Left lung (tissue), 10 donors: ENCODE results near the gene PIK3CG. TPM values are rescaled to one million over a fixed set of nuclear protein-coding genes. Genes with fewer than 3 reads are reported as not detected.
A peak's percentile ranks its signal among the peaks of the same experiment; 100 is the strongest.
"Not testable (repeated sequence)": the region's sequence is repeated elsewhere in the genome, so short reads cannot be mapped to it uniquely, and the experiment has no call there.

Experiments
- ATAC-seq: fragments of 200-7000 bp; cut with Tn5 transposase; one replicate; pipeline ENCODE4 v1.9.1; 2020; ENCODE audit warnings: moderate library complexity
- DNase-seq, 4 donors: peaks; one replicate each; pipeline ENCODE4 v3.0.0-alpha.2; 2013 to 2020
- H3K27ac ChIP-seq, 2 donors: fragments of 200-600 bp; sonication (generic) in 1 of 2; one replicate each; pipeline versions ENCODE4 v1.5.0 to v1.8.0; 2020 to 2021
- H3K27me3 ChIP-seq, 2 donors: fragments of 200-600 bp; sonication (generic) in 1 of 2; one replicate each; pipeline versions ENCODE4 v1.5.0 to v1.8.0; 2020 to 2021
- H3K36me3 ChIP-seq, 2 donors: fragments of 200-600 bp; sonication (generic) in 1 of 2; one replicate each; pipeline versions ENCODE4 v1.5.0 to v1.8.0; 2020 to 2021
- H3K4me1 ChIP-seq, 2 donors: fragments of 200-600 bp; one replicate each; pipeline ENCODE4 v1.8.0; 2021
- H3K4me3 ChIP-seq, 2 donors: fragments of 200-600 bp; sonication (generic) in 1 of 2; one replicate each; pipeline versions ENCODE4 v1.5.0 to v1.8.0; 2020 to 2021; ENCODE audit warnings: mild to moderate bottlenecking in 1 of 2
- H3K9me3 ChIP-seq, 2 donors: fragments of 200-600 bp; sonication (generic) in 1 of 2; one replicate each; pipeline versions ENCODE4 v1.5.0 to v1.8.0; 2020 to 2021
- CTCF ChIP-seq, 2 donors: fragments of 200-600 bp; sonication (generic) in 1 of 2; IDR thresholded peaks; one replicate each; pipeline versions ENCODE4 v1.5.0 to v1.8.0; 2021; ENCODE audit warnings: antibody characterized with exemption in 2 of 2
- intact Hi-C, 2 donors: fragments of 100-400 bp; cut with DNase I; formaldehyde crosslinking; loops; one replicate each; pipeline versions ENCODE4 v1.11.2 to v1.14.2; 2022
- polyA plus RNA-seq, 6 donors: library from polyadenylated mRNA; unstranded; fragments of 120-200 nt; gene quantifications; one replicate each; pipeline ENCODE4 v1.2.1, GENCODE V29; 2013; ENCODE audit not compliant: insufficient read length in 6 of 6
- total RNA-seq, 2 donors: library from RNA; stranded (reverse); fragmentation: NEBNext Ultra II Directional; extraction: Animal tissue kit (Norgen Biotek cat#: 25700); gene quantifications; one replicate each; pipeline ENCODE4 v1.2.1, GENCODE V29; 2021
- donor health status: DM: no; HTN: yes; CAD: no.
- donor health status: DM: no; HTN: no; CAD: no.

The PIK3CG gene
- total and polyA plus RNA-seq, 8 donors, result 2.6 to 13.2 (median 3.6) TPM

- no peak overlapping the region for H3K27ac ChIP-seq
- ATAC-seq (no peak), DNase-seq (no peak)
- H3K36me3 ChIP-seq, result no peaks in the 10 kb centered on the region
- no peaks in the 10 kb centered on the region for H3K9me3 ChIP-seq
- intact Hi-C loops, result no loop called here
- H3K4me1 ChIP-seq, result peaks cover 0 to 6% of the 10 kb centered on the region in 2 donors
- no peaks in the 10 kb centered on the region for H3K27me3 ChIP-seq
- TF ChIP-seq CTCF (IDR thresholded peaks at IDR 0.05), result no peak
- H3K4me3 ChIP-seq, result no peak overlapping the region
Observed at GRCh38 chr7:106848049-106848448, 17.0 kb upstream of the PIK3CG start.

- Histone ChIP-seq H3K4me1 (peaks cover 0 to 6% of the 10 kb centered on the region in 2 donors), H3K27me3 (no peaks in the 10 kb centered on the region), H3K36me3 (no peaks in the 10 kb centered on the region), H3K9me3 (no peaks in the 10 kb centered on the region), H3K4me3 (no peak overlapping the region), H3K27ac (no peak overlapping the region)
- TF ChIP-seq CTCF (IDR thresholded peaks at IDR 0.05), result no peak
- intact Hi-C loops, result no loop called here
- ATAC-seq, result peak; percentile 76
- no peak for DNase-seq
Observed at GRCh38 chr7:106848851-106849442, 16.1 kb upstream of the PIK3CG start.

GRCh38 chr7:106851632-106852031 lies 13.4 kb upstream of the PIK3CG start:
- intact Hi-C loops, H3K4me1 ChIP-seq, H3K27me3 ChIP-seq, ATAC-seq, DNase-seq, H3K9me3 ChIP-seq, H3K4me3 ChIP-seq, H3K36me3 ChIP-seq, H3K27ac ChIP-seq: not testable (repeated sequence)

GRCh38 chr7:106853250-106853908 lies 11.7 kb upstream of the PIK3CG start:
- no peak for ATAC-seq
- intact Hi-C loops, result no loop called here
- H3K4me1 ChIP-seq, result peaks cover 2 to 6% of the 10 kb centered on the region in 2 donors
- H3K27me3 ChIP-seq, result no peaks in the 10 kb centered on the region
- H3K36me3 ChIP-seq, result no peaks in the 10 kb centered on the region
- no peak overlapping the region for H3K27ac ChIP-seq
- DNase-seq, result no peak
- no peak for TF ChIP-seq CTCF (IDR thresholded peaks at IDR 0.05)
- H3K9me3 ChIP-seq, result peaks cover 0 to 1% of the 10 kb centered on the region in 2 donors
- no peak overlapping the region for H3K4me3 ChIP-seq

GRCh38 chr7:106855540-106856132 lies 9.4 kb upstream of the PIK3CG start:
- Histone ChIP-seq H3K36me3 (no peaks in the 10 kb centered on the region), H3K9me3 (peaks cover 0 to 8% of the 10 kb centered on the region in 2 donors), H3K4me1 (peaks cover 0 to 5% of the 10 kb centered on the region in 2 donors), H3K27ac (no peak overlapping the region), H3K27me3 (no peaks in the 10 kb centered on the region), H3K4me3 (no peak overlapping the region)
- DNase-seq (no peak), ATAC-seq (no peak)
- TF ChIP-seq CTCF (IDR thresholded peaks at IDR 0.05), result no peak
- intact Hi-C loops, result no loop called here
